DND-41 (cell line): Measurements from ENCODE around the gene CERS6.

Experiments
- ATAC-seq: fragments of 200-7000 bp; cut with Tn5 transposase; 3 replicates; pipeline ENCODE4 v1.9.1; 2021; ENCODE audit warnings: low read depth; ENCODE audit not compliant: insufficient read depth
- DNase-seq: peaks from one replicate; pipeline ENCODE4 v3.0.0-alpha.2; 2020
- H2AFZ ChIP-seq: 2 replicates; pipeline ENCODE4 v1.6.0; 2012; ENCODE audit warnings: low read depth, low read length
- H3K27ac ChIP-seq: 2 replicates; pipeline ENCODE4 v1.5.1; 2012; ENCODE audit warnings: low read length, inconsistent platforms
- H3K27me3 ChIP-seq: fragments of 200-600 bp; sonication (generic); 2 replicates; pipeline ENCODE4 v1.6.0; 2012; ENCODE audit warnings: low read length, mild to moderate bottlenecking, inconsistent platforms; ENCODE audit not compliant: insufficient read depth, poor library complexity
- H3K36me3 ChIP-seq: 2 replicates; pipeline ENCODE4 v1.5.1; 2012; ENCODE audit warnings: low read length, inconsistent platforms; ENCODE audit not compliant: insufficient read depth
- H3K4me1 ChIP-seq: 2 replicates; pipeline ENCODE4 v1.5.1; 2012; ENCODE audit warnings: mild to moderate bottlenecking, low read length; ENCODE audit not compliant: insufficient read depth
- H3K4me2 ChIP-seq: 2 replicates; pipeline ENCODE4 v1.6.0; 2012; ENCODE audit warnings: mild to moderate bottlenecking, moderate library complexity, low read length, inconsistent platforms; ENCODE audit not compliant: insufficient read depth
- H3K4me3 ChIP-seq, 2 experiments: fragments of 200-600 bp in 1 of 2; shearing (Covaris generic) in 1 of 2; 2 replicates each; pipeline ENCODE4 v1.5.1; 2012 to 2016; ENCODE audit warnings: inconsistent platforms in 2 of 2, low read length in 2 of 2, mild to moderate bottlenecking in 2 of 2, low read depth in 1 of 2, moderate library complexity in 1 of 2
- H3K79me2 ChIP-seq: 2 replicates; pipeline ENCODE4 v1.6.0; 2012; ENCODE audit warnings: low read length, inconsistent platforms; ENCODE audit not compliant: insufficient read depth
- H3K9ac ChIP-seq: 2 replicates; pipeline ENCODE4 v1.6.0; 2012; ENCODE audit warnings: low read depth, mild to moderate bottlenecking, inconsistent platforms, low read length, moderate library complexity
- H3K9me3 ChIP-seq: 2 replicates; pipeline ENCODE4 v1.5.1; 2012; ENCODE audit warnings: low read length, moderate library complexity, mild to moderate bottlenecking, inconsistent platforms; ENCODE audit not compliant: insufficient read depth, severe bottlenecking
- H4K20me1 ChIP-seq: 2 replicates; pipeline ENCODE4 v1.6.0; 2012; ENCODE audit warnings: low read length; ENCODE audit not compliant: insufficient read depth
- EZH2 ChIP-seq: IDR thresholded peaks from 3 replicates; pipeline ENCODE4 v1.6.1; 2012; ENCODE audit warnings: borderline replicate concordance, low read depth, mild to moderate bottlenecking, moderate library complexity, low read length, inconsistent platforms; ENCODE audit not compliant: severe bottlenecking
- TF ChIP-seq, protein P1 (sequence below): IDR thresholded peaks from 2 replicates; pipeline ENCODE4 v1.5.1; 2012; ENCODE audit warnings: borderline replicate concordance, low read length, moderate library complexity, mild to moderate bottlenecking; ENCODE audit not compliant: poor library complexity, severe bottlenecking; ENCODE audit errors: extremely low read depth

Gene CERS6

DNA sequence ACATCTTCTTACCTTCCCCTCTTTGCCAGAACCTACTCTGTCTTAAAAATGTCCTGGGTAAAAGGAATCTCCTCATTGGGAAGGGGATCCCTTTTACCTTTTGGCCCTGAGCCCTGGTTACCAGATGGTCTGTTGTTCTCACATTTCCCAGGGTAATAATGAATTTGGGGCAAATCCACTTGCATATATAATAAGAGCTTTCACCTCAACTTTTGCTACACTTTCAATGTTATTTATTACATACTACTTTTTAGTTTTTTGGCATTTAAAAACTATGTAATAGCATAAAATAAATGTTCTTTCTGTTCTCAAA lies 15.0 kb downstream of the CERS6 start:
- H3K9ac ChIP-seq: no peak overlapping the region
- H3K27ac ChIP-seq: no peak overlapping the region
- 0 out of 2 replicates have a peak, but pooled peaks cover 9% of the 10 kb centered on the region for H3K4me1 ChIP-seq
- H2AFZ ChIP-seq: no peak overlapping the region
- no peak overlapping the region for H3K4me3 ChIP-seq
- TF ChIP-seq, protein P1, sequence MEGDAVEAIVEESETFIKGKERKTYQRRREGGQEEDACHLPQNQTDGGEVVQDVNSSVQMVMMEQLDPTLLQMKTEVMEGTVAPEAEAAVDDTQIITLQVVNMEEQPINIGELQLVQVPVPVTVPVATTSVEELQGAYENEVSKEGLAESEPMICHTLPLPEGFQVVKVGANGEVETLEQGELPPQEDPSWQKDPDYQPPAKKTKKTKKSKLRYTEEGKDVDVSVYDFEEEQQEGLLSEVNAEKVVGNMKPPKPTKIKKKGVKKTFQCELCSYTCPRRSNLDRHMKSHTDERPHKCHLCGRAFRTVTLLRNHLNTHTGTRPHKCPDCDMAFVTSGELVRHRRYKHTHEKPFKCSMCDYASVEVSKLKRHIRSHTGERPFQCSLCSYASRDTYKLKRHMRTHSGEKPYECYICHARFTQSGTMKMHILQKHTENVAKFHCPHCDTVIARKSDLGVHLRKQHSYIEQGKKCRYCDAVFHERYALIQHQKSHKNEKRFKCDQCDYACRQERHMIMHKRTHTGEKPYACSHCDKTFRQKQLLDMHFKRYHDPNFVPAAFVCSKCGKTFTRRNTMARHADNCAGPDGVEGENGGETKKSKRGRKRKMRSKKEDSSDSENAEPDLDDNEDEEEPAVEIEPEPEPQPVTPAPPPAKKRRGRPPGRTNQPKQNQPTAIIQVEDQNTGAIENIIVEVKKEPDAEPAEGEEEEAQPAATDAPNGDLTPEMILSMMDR: no peak
- TF ChIP-seq EZH2: no peak
- no peaks in the 10 kb centered on the region for H3K36me3 ChIP-seq
- H3K27me3 ChIP-seq: no peaks in the 10 kb centered on the region
- ATAC-seq (no peak), DNase-seq (no peak)
- H3K79me2 ChIP-seq: peaks cover 40% of the 10 kb centered on the region
- H4K20me1 ChIP-seq: peaks cover 28% of the 10 kb centered on the region; the same call in 1 of the 2 replicates
- no peak overlapping the region for H3K4me2 ChIP-seq
- no peaks in the 10 kb centered on the region for H3K9me3 ChIP-seq

DNA sequence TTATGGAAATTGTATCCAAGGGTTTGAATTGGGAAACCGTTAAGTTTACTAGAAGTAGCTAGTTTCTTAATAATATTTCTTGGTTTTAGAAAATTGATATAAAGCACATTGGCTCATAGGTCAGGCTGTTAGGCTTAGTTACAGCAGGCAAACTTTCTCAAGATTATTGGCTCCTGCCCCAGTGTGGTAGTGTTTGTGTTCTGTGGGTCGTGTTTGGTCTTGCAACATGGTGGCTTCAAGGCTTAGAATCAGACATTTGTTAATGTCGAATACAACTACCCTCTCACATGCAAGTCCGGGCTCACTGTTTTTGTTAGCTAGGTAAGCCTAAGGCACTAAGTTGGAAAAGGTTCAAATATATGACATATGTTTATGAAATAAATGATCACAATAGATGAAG lies 19.6 kb downstream of the CERS6 start:
- no peaks in the 10 kb centered on the region for H3K4me1 ChIP-seq
- no peaks in the 10 kb centered on the region for H3K9me3 ChIP-seq
- peaks cover 19% of the 10 kb centered on the region for H3K79me2 ChIP-seq
- H3K36me3 ChIP-seq: no peaks in the 10 kb centered on the region
- H3K27me3 ChIP-seq: no peaks in the 10 kb centered on the region
- no peak overlapping the region for H3K4me2 ChIP-seq
- no peak overlapping the region for H2AFZ ChIP-seq
- no peak overlapping the region for H3K9ac ChIP-seq
- no peak overlapping the region for H3K4me3 ChIP-seq
- H4K20me1 ChIP-seq: peaks cover 8% of the 10 kb centered on the region; the same call in 1 of the 2 replicates
- ATAC-seq: no peak
- TF ChIP-seq, protein P1: no peak
- TF ChIP-seq EZH2: no peak
- H3K27ac ChIP-seq: no peak overlapping the region
- DNase-seq: no peak

DNA sequence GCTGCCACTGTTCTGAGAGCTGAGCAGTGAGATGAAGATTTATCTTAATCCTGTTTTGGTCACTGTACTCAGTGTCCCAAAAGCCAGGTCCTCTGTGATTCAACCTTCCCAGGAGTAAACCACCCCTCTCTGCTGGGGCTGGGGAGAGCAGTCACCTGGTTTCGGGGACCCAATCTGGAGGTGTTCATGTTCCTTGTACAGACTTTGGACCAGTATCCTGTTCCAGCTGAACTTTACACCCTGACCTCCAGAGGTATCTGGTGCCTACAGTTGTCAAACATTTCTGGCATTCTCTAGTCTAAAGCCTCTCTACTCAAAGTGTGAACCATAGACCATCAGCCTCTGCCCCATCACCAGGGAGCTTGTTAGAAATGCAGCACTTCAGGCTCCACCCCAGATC lies 22.1 kb downstream of the CERS6 start:
- peaks cover 20% of the 10 kb centered on the region for H3K79me2 ChIP-seq
- H3K4me1 ChIP-seq: no peaks in the 10 kb centered on the region

More for the DNA sequence above, 22.1 kb downstream of the CERS6 start:
- H3K4me3 ChIP-seq: no peak overlapping the region
- peaks cover 5% of the 10 kb centered on the region; the same call in 1 of the 2 replicates for H4K20me1 ChIP-seq
- H3K9ac ChIP-seq: no peak overlapping the region
- DNase-seq: no peak
- no peaks in the 10 kb centered on the region for H3K36me3 ChIP-seq
- no peak for TF ChIP-seq EZH2
- TF ChIP-seq, protein P1: no peak
- no peak overlapping the region for H3K4me2 ChIP-seq
- no peak for ATAC-seq
- no peaks in the 10 kb centered on the region for H3K9me3 ChIP-seq
- no peak overlapping the region for H2AFZ ChIP-seq
- H3K27ac ChIP-seq: no peak overlapping the region
- no peaks in the 10 kb centered on the region for H3K27me3 ChIP-seq
